NCI-H526 treated with DMSO at 0.1 percent for 48 hours (cell line): ENCODE results near the gene CHRNA9.
"Not testable (repeated sequence)": the region's sequence is repeated elsewhere in the genome, so short reads cannot be mapped to it uniquely, and the experiment has no call there.

Experiments
- DNase-seq: peaks from one replicate; lab custom pipeline; 2025; lab: John Stamatoyannopoulos, UW

The CHRNA9 gene, protein sequence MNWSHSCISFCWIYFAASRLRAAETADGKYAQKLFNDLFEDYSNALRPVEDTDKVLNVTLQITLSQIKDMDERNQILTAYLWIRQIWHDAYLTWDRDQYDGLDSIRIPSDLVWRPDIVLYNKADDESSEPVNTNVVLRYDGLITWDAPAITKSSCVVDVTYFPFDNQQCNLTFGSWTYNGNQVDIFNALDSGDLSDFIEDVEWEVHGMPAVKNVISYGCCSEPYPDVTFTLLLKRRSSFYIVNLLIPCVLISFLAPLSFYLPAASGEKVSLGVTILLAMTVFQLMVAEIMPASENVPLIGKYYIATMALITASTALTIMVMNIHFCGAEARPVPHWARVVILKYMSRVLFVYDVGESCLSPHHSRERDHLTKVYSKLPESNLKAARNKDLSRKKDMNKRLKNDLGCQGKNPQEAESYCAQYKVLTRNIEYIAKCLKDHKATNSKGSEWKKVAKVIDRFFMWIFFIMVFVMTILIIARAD

DNA sequence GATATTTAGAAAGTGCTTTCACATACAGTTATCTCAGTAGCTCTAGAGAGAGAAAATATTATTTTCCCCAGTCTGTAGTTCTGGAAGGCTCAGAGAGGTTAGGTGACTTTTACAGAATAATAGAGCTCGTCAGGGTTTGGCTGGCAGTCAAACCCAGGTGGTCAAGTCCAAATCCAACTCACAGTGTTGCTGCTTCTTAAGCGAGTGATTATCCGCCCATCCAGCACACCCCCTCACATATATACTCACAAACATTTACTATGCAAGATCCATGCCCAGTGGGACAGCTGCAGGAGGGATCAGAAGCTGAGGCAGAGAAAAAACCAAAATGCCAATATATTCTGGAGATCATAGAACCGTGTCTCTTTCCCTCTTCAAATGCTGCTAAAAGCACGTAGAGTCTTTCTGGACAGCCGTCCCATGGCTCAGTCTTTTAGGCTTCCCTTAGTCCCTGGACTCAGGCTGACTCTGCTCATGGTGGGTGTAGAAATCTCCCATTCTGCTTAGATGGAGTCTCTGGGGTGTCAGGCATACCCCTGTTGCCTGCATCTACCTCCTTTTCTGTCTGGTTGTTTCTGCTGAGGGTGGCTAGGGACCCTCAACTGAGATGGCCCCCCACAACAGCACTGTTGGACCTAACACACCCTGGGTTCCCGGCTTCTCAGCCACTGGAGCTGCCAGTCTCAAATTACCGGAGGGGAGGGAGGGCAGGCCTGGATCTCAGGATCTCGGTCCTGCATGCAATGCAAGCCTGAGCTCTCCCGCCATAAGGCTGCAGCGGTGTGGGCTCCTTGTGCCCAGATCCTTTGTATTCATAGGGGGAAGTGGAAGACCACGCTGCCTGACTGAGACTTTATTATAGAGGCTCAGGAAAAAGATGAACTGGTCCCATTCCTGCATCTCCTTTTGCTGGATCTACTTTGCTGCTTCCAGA lies at the start of gene CHRNA9:
Gene CHRNA9, plus strand, starts transcription at position 743 of the 934 bp plus-strand sequence. Its CDS starts 135 bp downstream, at position 878.
- DNase-seq: no peak

DNA sequence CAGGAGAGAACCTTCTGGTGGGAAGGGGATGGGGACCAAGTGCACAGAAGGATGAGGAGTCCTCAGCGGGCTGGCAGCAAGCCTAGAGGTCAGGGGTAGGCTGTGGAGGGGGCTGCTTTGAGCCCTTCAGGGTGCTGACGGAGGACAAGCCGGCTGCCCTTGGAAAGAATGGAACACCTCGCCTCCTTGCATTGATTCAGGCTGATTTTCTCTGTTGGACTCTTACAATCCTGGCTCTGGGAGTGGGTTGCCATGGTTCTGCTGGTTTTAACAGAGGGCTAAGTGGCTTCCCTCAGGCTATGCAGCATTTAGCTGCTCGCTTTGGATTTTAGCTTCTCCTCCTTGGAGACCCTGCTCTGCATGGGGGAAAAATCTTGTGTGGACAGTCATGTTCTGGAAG lies 49.4 kb upstream of the CHRNA9 start:
- DNase-seq: no peak

DNA sequence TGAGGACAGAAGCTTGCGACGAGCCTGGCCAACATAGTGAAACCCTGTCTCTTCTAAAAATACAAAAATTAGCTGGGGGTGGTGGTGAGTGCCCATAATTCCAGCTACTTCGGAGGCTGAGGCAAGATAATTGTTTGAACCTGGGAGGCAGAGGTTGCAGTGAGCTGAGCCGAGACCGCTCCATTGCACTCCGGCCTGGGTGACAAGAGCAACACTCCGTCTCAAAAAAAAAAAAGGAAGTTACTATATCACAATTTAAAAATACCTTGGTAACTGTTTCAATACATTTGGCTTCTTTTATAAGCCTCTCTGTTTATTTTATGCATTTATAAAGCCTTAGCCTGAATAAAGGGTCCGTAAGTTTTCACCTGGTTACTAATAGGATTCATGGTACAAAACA lies 46.6 kb upstream of the CHRNA9 start:
- no peak for DNase-seq

DNA sequence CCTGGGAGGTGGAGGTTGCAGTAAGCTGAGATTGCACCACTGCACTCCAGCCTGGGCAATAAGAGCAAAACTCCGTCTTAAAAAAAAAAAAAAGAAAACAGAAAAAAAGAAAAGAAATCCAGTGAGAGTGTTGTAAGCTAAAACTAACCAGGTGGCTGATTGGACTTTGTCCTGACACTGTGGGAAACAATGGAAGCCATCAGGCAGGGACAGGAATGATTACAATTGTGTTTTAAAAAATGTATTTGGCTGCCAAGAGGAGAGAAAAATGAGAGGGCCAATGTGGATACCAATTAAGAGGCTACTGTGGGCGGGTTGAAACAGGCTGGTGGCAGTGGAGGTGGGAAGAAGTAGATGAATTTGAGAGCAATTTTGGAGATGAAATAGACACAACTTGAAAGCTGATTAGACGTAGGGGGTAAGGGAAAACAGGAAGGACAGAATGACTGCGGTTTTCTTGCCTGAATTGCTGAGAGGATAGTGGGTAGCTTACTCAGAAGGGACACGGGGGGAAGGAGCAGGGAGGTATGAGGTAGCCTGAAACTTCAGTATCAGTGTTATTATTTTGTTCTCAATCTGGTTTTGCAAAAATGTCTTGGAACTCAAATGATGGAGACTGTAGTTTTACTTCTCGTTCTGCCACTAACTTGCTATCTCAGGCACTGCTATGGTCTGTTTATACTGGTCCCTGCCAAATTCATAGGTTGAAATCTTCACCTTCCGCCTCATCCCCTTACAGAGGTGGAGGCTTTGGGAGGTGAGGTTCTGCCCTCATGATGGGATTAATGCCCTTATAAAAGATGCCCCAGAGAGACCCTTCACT lies 45.6 kb upstream of the CHRNA9 start:
- DNase-seq: no peak

DNA sequence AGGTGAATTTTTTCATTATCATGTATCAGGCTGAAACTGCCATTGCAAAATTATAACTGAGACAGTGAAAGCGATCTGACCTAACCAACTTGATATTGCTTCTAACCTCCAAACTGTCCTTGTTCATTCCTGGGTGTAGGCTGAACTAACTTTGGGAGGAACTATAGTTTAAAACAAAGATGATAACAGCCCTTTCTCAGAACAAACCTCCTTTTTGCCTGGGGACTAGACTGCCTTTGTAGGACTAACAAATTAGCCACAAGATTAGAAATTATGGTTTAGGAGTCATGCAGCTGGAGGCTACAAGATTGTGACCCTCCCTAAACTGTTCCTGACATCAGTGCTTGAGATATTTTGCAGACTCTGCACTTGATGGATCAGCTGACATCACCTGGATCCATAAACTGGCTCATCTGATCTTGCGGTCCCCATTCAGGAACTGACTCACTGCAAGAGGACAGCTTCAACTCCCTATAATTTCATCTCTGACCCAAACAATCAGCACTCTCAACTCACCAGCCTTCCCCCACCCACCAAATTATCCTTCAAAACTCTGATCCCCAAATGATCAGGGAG lies 44.4 kb upstream of the CHRNA9 start:
- DNase-seq: not testable (repeated sequence)

DNA sequence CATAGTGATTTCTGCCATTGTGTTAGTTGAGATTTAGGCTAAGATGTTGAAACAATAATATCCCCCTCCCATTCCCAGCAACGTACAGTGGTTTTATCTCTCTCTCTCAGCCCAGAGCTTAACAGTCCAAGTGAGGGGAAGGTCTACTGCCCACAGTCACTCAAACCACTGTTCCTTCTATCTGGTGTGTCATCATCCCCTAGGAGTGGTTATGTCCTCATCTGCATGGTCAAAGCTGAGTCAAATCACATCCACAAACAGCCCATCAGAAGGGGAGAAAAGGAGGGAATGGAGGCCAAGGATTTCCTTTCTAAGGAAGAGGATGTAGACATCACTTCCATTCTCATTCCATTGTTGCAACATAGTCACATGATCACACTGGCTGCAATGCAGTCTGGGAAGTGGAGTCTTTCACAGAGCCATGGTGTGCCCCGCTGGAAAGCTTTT lies 42.8 kb upstream of the CHRNA9 start:
- no peak for DNase-seq

DNA sequence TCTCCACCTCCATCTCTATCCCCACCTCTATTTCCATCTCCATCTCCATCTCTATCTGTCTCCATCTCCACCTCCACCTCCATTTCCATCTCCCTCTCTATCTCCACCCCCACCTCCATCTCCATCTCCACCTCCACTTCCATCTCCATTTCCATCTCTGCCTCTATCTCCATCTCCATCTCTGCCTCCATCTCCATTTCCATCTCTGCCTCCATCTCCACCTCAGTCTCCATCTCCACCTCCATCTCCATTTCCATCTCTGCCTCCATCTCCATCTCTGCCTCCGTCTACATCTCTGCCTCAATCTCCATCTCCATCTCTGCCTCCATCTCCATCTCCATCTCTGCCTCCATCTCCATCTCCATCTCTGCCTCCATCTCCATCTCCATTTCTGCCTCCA lies 40.8 kb upstream of the CHRNA9 start:
- no peak for DNase-seq

DNA sequence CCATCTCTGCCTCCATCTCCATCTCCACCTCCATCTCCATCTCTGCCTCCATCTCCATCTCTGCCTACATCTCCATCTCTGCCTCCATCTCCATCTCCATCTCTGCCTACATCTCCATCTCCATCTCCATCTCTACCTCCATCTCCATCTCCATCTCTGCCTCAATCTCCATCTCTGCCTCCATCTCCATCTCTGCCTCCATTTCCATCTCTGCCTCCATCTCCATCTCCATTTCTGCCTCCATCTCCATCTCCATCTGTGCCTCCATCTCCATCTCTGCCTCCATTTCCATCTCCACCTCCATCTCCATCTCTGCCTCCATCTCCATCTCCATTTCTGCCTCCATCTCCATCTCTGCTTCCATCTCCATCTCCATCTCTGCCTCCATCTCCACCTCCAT lies 40.1 kb upstream of the CHRNA9 start:
- not testable (repeated sequence) for DNase-seq

DNA sequence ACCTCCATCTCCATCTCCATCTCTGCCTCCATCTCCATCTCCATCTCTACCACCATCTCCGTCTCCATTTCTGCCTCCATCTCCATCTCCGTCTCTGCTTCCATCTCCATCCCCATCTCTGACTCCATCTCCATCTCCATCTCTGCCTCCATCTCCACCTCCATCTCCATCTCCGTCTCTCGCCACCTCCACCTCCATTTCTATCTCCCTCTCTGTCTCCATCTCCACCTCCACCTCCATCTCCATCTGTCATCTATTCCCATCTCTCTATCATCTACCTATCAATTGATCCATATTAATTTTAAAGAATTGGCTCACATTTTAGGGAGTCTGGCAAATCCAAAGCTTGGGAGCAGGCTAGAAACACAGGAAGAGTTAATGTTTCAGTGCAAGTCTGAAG lies 39.6 kb upstream of the CHRNA9 start:
- DNase-seq: no peak

DNA sequence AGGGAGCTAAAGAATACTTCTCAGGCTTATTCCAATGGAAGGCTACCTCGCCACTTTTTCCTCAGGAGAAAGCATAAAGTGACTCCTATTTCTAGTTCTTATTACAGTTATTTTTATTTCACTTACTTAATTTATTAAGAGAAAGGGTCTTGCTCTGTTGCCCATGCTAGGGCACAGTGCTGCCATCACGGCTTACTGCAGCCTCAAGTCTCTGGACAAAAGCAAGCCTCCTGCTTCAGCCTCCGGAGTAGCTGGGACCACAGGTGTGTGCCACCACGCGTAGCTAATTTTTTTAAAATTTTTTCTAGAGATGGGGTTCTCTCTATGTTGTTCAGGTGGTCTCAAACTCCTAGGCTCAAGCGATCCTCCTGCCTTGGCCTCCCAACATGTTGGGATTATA lies 36.0 kb upstream of the CHRNA9 start:
- DNase-seq: no peak

DNA sequence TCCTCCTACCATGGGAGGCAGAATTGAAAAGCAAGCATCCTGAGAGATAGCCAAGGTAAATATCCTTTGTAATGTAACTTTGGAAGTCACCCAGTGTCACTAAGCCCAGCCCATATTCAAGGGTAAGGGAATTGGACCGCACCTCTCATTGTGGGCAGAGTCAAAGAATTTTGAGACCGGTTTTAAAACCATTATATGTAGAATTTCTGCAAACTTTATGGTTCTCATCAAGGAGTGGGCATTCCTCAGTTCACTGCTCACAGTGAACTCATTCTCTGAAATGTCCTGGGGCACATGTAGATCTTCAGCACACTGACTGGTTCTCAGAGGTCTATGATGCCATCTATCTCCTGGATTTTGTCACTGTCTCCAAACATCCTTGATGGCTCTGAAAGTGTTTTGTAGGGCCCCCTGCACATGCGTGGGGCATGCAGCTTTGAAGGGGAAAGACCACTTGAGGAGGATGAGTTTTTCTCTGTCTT lies 35.3 kb upstream of the CHRNA9 start:
- DNase-seq: no peak

DNA sequence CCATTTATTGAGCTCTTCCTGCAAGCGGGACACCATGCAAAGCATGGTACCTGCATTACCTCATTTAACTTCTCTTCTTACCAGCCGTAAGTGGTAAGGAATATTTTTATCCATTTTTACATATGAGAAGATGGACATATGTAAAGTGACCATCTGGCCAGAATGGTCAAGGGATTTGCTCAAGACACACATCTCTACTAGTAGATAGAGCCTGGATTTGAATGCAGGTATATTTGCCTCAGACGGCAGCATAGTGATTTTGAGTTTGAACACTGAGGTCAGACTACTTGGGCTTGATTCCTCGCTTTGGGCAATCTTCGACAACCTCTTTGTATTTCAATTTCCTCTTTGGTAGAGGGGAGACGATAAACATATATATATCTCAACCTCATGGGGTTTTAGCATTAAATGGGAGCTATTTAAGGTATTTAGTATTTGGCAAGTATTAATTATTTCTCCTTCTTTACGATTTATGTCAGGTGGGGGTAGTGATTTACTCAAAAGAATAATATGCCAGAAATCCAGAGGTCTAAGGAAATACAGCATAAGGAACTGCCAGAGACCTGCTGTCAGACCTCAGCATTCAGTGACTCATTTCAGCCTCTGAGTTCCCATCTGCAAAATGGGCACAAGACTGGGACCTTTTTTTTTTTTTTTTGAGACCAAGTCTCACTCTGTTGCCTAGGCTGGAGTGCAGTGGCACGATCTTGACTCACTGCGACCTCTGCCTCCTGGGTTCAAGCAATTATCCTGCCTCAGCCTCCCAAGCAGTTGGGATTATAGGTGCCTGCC lies 34.6 kb upstream of the CHRNA9 start:
- no peak for DNase-seq

DNA sequence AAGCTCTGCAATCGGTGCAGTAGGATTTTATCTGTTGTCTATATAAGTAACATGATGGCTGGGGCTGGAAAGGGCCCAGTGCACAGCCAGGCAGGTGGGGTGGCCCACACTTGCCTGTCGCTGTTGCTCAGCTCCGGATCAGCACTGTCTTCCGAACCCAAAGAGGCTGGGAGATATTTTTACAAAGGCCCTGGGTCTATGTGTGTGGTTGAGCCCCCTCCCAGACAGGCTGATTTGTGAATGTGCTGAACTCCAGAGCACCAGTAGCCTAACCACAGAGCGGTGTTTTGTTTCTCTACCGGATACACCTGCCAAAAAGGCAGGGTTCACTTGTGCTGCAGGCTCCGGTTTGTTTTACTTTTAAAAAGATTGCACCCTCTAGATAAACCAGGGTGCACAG lies 33.5 kb upstream of the CHRNA9 start:
- DNase-seq: no peak

DNA sequence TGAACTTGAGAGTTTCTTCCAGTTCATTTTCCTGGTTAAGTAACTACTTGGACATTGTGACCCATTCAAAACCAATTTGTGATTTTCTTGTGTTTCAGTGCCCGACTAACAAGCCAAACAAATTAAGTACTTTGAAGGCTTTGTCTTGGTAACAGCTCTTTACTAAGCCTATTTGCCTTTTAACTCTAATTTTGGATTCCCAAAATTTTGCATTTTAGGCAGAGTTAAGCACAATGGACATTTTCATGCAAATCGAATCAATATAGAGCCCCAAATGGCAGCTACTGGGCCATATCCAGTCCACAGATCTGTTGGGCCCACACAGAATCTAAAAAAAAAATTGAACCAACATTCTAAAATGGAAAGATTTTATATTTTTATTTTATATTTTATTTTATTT lies 31.4 kb upstream of the CHRNA9 start:
- no peak for DNase-seq

DNA sequence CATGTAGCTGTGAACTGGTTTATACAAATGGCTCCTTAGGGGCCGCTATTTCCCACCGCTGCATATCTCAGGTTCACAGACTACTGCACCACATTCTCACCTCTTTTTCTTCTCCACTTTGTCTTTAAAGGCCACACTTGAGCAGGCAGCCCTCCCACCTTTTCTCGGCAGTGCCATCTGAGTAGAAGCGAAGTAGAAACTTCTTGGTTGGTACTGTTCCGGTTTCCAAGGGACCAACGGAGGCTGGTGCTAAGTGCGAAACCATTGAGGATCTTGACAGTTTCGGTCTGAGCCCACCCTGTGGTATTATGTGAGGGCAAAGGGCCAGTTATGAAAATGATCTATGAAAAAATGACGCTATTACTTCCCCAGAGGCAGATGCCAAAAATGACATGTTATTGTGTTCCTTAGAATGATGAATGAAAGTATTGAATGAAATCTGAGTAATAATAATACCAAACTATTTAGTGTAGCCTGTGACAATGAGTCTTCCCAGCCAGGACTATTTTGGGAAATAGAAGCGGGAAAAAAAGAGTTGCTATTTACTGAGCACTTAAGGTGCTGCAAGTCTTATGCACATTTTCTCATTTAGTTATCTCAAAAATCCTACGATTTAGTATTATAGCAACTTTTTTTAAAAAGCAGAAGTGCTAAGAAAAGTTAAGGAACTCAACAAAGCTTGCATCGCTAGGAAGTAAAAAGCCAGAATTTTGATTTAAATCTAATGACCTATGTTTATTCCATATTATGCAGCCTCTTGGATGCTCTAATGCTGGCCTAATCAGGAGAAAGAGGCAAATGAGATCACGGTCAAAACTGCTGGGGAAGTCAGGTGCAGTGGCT lies 29.6 kb upstream of the CHRNA9 start:
- no peak for DNase-seq

DNA sequence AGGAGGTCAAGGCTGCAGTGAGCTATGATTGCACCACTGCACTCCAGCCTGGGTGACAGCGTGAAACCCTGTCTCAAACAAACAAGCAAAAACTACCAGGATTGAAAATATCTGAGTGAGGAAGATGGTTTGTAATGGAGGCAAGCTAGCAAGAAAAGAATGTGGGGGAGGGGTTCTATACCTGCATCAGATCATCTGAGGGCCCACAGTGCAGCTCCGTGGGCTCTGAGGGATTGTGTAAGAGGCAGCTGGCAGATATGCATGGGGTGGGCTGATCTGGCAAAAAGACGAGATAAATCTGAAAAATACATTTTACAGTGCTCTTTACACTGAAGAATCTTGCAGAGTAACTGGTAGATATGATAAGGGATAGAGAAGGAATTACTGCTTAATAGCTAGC lies 28.9 kb upstream of the CHRNA9 start:
- DNase-seq: no peak

DNA sequence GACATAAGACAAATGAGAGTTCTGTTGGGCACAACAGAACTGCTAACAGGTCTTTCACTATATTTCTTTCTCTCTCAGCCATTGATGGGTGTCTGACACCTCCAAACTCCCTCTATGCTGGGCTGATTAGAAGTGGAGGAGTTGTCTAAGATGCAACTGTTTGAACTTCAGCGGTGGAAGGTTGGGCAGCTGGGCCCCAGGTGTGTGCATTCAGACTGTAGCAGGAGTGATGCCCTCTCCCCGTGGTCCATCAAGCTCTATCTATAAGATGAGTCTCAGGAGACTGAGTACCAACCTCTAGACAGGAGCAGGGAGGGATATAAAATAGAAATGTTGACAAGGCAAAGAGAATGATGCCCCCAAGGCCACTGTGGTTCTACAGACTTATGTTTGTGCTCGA lies 28.2 kb upstream of the CHRNA9 start:
- no peak for DNase-seq

DNA sequence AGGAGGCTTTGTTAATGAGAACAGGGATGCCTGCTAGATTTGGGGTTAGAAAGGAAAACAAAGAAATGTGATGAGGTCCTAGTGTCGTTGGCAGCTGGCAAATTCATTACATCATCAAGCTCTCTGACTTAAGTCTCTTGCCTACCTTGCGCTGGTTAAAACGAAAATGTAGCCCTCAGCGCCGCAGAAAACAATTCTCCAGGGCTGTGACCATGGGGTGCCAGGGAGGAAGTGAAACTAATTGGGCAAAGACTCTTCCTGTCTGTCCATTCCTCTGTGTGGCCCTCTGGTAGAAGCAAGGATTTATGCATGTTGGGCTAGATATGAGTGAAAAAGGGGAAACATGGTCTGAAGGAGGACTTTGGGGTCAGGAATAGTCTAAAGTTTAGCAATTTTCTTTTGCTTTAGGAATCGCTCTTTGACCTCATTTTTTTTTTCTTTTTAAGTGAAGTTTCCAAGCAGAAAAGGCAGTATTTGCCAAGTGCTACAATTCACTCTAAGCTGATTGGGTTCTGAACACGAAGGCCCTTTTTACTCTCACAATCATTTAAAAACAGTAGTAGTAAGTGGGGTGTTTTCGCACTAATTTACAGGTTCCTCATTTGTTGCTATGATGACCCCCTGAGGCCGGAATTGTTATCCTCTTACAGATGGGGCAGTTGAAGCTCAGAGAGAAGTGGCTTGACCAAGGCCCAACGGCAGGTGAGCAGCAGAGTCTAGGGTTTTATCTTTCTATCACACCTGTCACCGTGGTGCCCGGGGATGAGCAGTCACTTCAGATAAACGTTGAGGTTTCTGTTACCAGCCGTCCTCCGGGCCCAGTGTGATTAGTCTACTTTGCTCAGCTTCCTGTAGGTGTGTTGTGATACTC lies 27.3 kb upstream of the CHRNA9 start:
- no peak for DNase-seq
